ENCODE data around the gene CACNA1A.

The CACNA1A gene

GRCh38 chr19:13329766-13330165 is 176.5 kb downstream of the CACNA1A start:
- H4K91ac ChIP-seq (ENCODE audit: low read length), result no peak overlapping the region
- H3K79me1 ChIP-seq (replicated peaks; ENCODE audit: low read length, poor library complexity, severe bottlenecking), result no peaks in the 10 kb centered on the region
- 74% methylated on average over 6 of the region's 6 CpGs for WGBS
- H2BK15ac ChIP-seq (ENCODE audit: low read depth, poor library complexity, severe bottlenecking), result no peak overlapping the region
- no peak overlapping the region for H2BK120ac ChIP-seq (ENCODE audit: low read depth, low read length)
- no peak overlapping the region for H4K8ac ChIP-seq (ENCODE audit: low read length)
- H2BK12ac ChIP-seq (ENCODE audit: low read length in 2 of 2), result no peak overlapping the region
- no peak overlapping the region for H3K23ac ChIP-seq (ENCODE audit: low read length in 2 of 2)
- no peaks in the 10 kb centered on the region for H3K4me1 ChIP-seq (ENCODE audit: control insufficient read depth, insufficient read depth, low read depth, low read length)
- no peak overlapping the region for H2AFZ ChIP-seq (ENCODE audit: low read depth, low read length)
- no peaks in the 10 kb centered on the region for H3K27me3 ChIP-seq (ENCODE audit: control insufficient read depth in 1 of 2, insufficient read depth in 1 of 2, low read length in 2 of 2)
- no peak overlapping the region for H3K4ac ChIP-seq (ENCODE audit: low read depth in 1 of 2, low read length in 2 of 2)
- H3K4me2 ChIP-seq (ENCODE audit: low read length, poor library complexity, severe bottlenecking), result no peak overlapping the region
- H3K4me3 ChIP-seq (ENCODE audit: insufficient read depth in 1 of 2, low read depth in 1 of 2, low read length in 2 of 2), result no peak overlapping the region
- DNase-seq, result no peak
- peaks cover 3% of the 10 kb centered on the region for H3K9me3 ChIP-seq (ENCODE audit: control insufficient read depth, low read length)
- no peak overlapping the region for H2AK5ac ChIP-seq (ENCODE audit: low read length, severe bottlenecking)
- no peak overlapping the region for H3K14ac ChIP-seq (ENCODE audit: low read length in 2 of 2)
- no peak overlapping the region for H3K18ac ChIP-seq (ENCODE audit: low read depth in 1 of 2, low read length in 2 of 2)
- peaks cover 0 to 50% of the 10 kb centered on the region in 2 experiments for H3K36me3 ChIP-seq (ENCODE audit: control insufficient read depth in 1 of 2, insufficient read depth in 2 of 2, low read depth in 1 of 2, low read length in 2 of 2)
- no peak overlapping the region for H3K27ac ChIP-seq (ENCODE audit: low read length, poor library complexity, severe bottlenecking)
- no peak overlapping the region for H3K9ac ChIP-seq (ENCODE audit: low read length)
- no peak overlapping the region for H2BK5ac ChIP-seq (ENCODE audit: low read depth, low read length, poor library complexity, severe bottlenecking)

- Histone ChIP-seq H3K36me3 (ENCODE audit: control insufficient read depth in 1 of 2, insufficient read depth in 2 of 2, low read depth in 1 of 2, low read length in 2 of 2) (peaks cover 0 to 52% of the 10 kb centered on the region in 2 experiments), H4K8ac (ENCODE audit: low read length) (no peak overlapping the region), H3K4ac (ENCODE audit: low read depth in 1 of 2, low read length in 2 of 2) (no peak overlapping the region), H2AFZ (ENCODE audit: low read depth, low read length) (no peak overlapping the region), H3K4me2 (ENCODE audit: low read length, poor library complexity, severe bottlenecking) (no peak overlapping the region), H3K27ac (ENCODE audit: low read length, poor library complexity, severe bottlenecking) (no peak overlapping the region), H2BK15ac (ENCODE audit: low read depth, poor library complexity, severe bottlenecking) (no peak overlapping the region), H3K9ac (ENCODE audit: low read length) (no peak overlapping the region), H4K91ac (ENCODE audit: low read length) (no peak overlapping the region), H3K9me3 (ENCODE audit: control insufficient read depth, low read length) (peaks cover 3% of the 10 kb centered on the region), H2BK5ac (ENCODE audit: low read depth, low read length, poor library complexity, severe bottlenecking) (no peak overlapping the region), H2BK120ac (ENCODE audit: low read depth, low read length) (no peak overlapping the region), H3K79me1 (replicated peaks; ENCODE audit: low read length, poor library complexity, severe bottlenecking) (no peaks in the 10 kb centered on the region), H3K14ac (ENCODE audit: low read length in 2 of 2) (no peak overlapping the region), H3K4me1 (ENCODE audit: control insufficient read depth, insufficient read depth, low read depth, low read length) (no peaks in the 10 kb centered on the region), H3K4me3 (ENCODE audit: insufficient read depth in 1 of 2, low read depth in 1 of 2, low read length in 2 of 2) (no peak overlapping the region), H2BK12ac (ENCODE audit: low read length in 2 of 2) (no peak overlapping the region), H2AK5ac (ENCODE audit: low read length, severe bottlenecking) (no peak overlapping the region), H3K23ac (ENCODE audit: low read length in 2 of 2) (no peak overlapping the region), H3K27me3 (ENCODE audit: control insufficient read depth in 1 of 2, insufficient read depth in 1 of 2, low read length in 2 of 2) (no peaks in the 10 kb centered on the region), H3K18ac (ENCODE audit: low read depth in 1 of 2, low read length in 2 of 2) (no peak overlapping the region)
- no peak for DNase-seq
- WGBS, result 72% methylated on average over 6 of the region's 6 CpGs
These were observed 178.0 kb downstream of the CACNA1A start for GRCh38 chr19:13328241-13328640.

DNA sequence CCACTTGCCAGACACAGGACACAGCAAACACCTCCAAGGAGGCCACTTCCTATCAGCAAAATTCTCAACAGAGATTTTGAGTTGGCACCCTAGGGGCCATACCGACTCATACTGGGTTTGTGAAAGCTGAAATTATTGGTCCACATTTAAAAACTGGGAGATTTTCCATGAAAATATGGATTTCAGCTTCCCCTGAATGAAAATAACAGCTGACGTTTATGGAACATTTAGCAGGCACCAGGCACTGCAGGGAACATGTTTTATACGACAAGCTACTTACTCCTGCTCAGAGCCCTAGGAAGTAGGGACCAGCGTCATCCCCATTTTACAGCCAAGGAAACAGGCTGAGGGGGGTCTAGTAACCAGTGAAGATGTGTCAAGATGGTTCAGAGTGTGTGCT is 186.8 kb downstream of the CACNA1A start:
- Histone ChIP-seq H3K9me3 (ENCODE audit: control insufficient read depth, low read length) (no peaks in the 10 kb centered on the region), H3K79me1 (replicated peaks; ENCODE audit: low read length, poor library complexity, severe bottlenecking) (no peaks in the 10 kb centered on the region), H4K91ac (ENCODE audit: low read length) (no peak overlapping the region), H3K9ac (ENCODE audit: low read length) (no peak overlapping the region), H2BK5ac (ENCODE audit: low read depth, low read length, poor library complexity, severe bottlenecking) (no peak overlapping the region), H3K27ac (ENCODE audit: low read length, poor library complexity, severe bottlenecking) (no peak overlapping the region), H2BK12ac (ENCODE audit: low read length in 2 of 2) (no peak overlapping the region), H2BK120ac (ENCODE audit: low read depth, low read length) (no peak overlapping the region), H3K4me3 (ENCODE audit: insufficient read depth in 1 of 2, low read depth in 1 of 2, low read length in 2 of 2) (no peak overlapping the region), H3K23ac (ENCODE audit: low read length in 2 of 2) (no peak overlapping the region), H4K8ac (ENCODE audit: low read length) (no peak overlapping the region), H3K14ac (ENCODE audit: low read length in 2 of 2) (no peak overlapping the region), H3K36me3 (ENCODE audit: control insufficient read depth in 1 of 2, insufficient read depth in 2 of 2, low read depth in 1 of 2, low read length in 2 of 2) (peaks cover 0 to 80% of the 10 kb centered on the region in 2 experiments), H3K27me3 (ENCODE audit: control insufficient read depth in 1 of 2, insufficient read depth in 1 of 2, low read length in 2 of 2) (no peaks in the 10 kb centered on the region), H2BK15ac (ENCODE audit: low read depth, poor library complexity, severe bottlenecking) (no peak overlapping the region), H2AK5ac (ENCODE audit: low read length, severe bottlenecking) (no peak overlapping the region), H3K4ac (ENCODE audit: low read depth in 1 of 2, low read length in 2 of 2) (no peak overlapping the region), H3K4me2 (ENCODE audit: low read length, poor library complexity, severe bottlenecking) (no peak overlapping the region), H2AFZ (ENCODE audit: low read depth, low read length) (no peak overlapping the region), H3K18ac (ENCODE audit: low read depth in 1 of 2, low read length in 2 of 2) (no peak overlapping the region), H3K4me1 (ENCODE audit: control insufficient read depth, insufficient read depth, low read depth, low read length) (no peaks in the 10 kb centered on the region)
- WGBS, result 80% methylated on average over 4 of the region's 4 CpGs
- no peak for DNase-seq

DNA sequence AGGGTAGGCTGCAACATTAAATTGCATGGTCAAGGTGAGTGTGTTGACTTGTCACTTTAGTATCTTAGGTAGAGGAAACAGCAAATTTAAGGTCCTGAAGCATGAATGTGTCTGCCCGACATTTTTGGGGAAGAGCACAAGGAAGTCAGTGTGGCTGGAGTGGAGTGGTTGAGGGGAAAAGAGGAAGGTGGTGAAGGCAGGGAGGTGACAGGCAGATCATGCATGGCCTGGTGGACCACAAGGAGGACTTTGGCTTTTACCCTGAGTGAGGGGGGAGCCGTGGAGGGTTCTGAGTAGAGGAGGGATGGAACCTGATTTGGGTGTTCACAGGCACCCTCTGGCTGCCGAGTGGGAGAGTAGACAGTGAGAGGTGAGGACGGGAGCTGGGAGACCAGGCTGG is 188.1 kb downstream of the CACNA1A start:
- WGBS, result 63% methylated on average over 4 of the region's 4 CpGs
- no peak overlapping the region for H2AK5ac ChIP-seq (ENCODE audit: low read length, severe bottlenecking)
- no peak overlapping the region for H3K27ac ChIP-seq (ENCODE audit: low read length, poor library complexity, severe bottlenecking)
- no peak overlapping the region for H2BK120ac ChIP-seq (ENCODE audit: low read depth, low read length)
- H3K4me3 ChIP-seq (ENCODE audit: insufficient read depth in 1 of 2, low read depth in 1 of 2, low read length in 2 of 2), result no peak overlapping the region
- H3K9me3 ChIP-seq (ENCODE audit: control insufficient read depth, low read length), result peaks cover 6% of the 10 kb centered on the region
- no peak overlapping the region for H3K9ac ChIP-seq (ENCODE audit: low read length)
- no peak overlapping the region for H3K14ac ChIP-seq (ENCODE audit: low read length in 2 of 2)
- no peak overlapping the region for H2BK15ac ChIP-seq (ENCODE audit: low read depth, poor library complexity, severe bottlenecking)
- H3K4ac ChIP-seq (ENCODE audit: low read depth in 1 of 2, low read length in 2 of 2), result no peak overlapping the region
- no peak overlapping the region for H2AFZ ChIP-seq (ENCODE audit: low read depth, low read length)
- H3K18ac ChIP-seq (ENCODE audit: low read depth in 1 of 2, low read length in 2 of 2), result no peak overlapping the region
- H2BK12ac ChIP-seq (ENCODE audit: low read length in 2 of 2), result no peak overlapping the region
- H3K79me1 ChIP-seq (replicated peaks; ENCODE audit: low read length, poor library complexity, severe bottlenecking), result no peaks in the 10 kb centered on the region
- H3K36me3 ChIP-seq (ENCODE audit: control insufficient read depth in 1 of 2, insufficient read depth in 2 of 2, low read depth in 1 of 2, low read length in 2 of 2), result peaks cover 0 to 79% of the 10 kb centered on the region in 2 experiments
- no peak overlapping the region for H2BK5ac ChIP-seq (ENCODE audit: low read depth, low read length, poor library complexity, severe bottlenecking)
- no peak for DNase-seq
- no peaks in the 10 kb centered on the region for H3K4me1 ChIP-seq (ENCODE audit: control insufficient read depth, insufficient read depth, low read depth, low read length)
- no peak overlapping the region for H3K23ac ChIP-seq (ENCODE audit: low read length in 2 of 2)
- H3K4me2 ChIP-seq (ENCODE audit: low read length, poor library complexity, severe bottlenecking), result no peak overlapping the region
- no peak overlapping the region for H4K91ac ChIP-seq (ENCODE audit: low read length)
- H3K27me3 ChIP-seq (ENCODE audit: control insufficient read depth in 1 of 2, insufficient read depth in 1 of 2, low read length in 2 of 2), result no peaks in the 10 kb centered on the region
- H4K8ac ChIP-seq (ENCODE audit: low read length), result no peak overlapping the region

All from mesenchymal stem cell (in vitro differentiated cells and primary cell).